ENCODE measurements around the gene IFI44L.

The IFI44L gene

GRCh38 chr1:78687315-78687714 lies 67.1 kb downstream of the IFI44L start:
- FAIRE-seq (no peak), DNase-seq (ENCODE audit: low spot score) (no peak)

GRCh38 chr1:78687914-78688313 lies 67.7 kb downstream of the IFI44L start:
- FAIRE-seq (no peak), DNase-seq (ENCODE audit: low spot score) (no peak)

GRCh38 chr1:78688697-78689096 lies 68.4 kb downstream of the IFI44L start:
- peak; percentile 20 for DNase-seq (ENCODE audit: low spot score)
- no peak for FAIRE-seq

GRCh38 chr1:78690516-78690915 lies 70.3 kb downstream of the IFI44L start:
- FAIRE-seq, result no peak
- no peak for DNase-seq (ENCODE audit: low spot score)

DNA sequence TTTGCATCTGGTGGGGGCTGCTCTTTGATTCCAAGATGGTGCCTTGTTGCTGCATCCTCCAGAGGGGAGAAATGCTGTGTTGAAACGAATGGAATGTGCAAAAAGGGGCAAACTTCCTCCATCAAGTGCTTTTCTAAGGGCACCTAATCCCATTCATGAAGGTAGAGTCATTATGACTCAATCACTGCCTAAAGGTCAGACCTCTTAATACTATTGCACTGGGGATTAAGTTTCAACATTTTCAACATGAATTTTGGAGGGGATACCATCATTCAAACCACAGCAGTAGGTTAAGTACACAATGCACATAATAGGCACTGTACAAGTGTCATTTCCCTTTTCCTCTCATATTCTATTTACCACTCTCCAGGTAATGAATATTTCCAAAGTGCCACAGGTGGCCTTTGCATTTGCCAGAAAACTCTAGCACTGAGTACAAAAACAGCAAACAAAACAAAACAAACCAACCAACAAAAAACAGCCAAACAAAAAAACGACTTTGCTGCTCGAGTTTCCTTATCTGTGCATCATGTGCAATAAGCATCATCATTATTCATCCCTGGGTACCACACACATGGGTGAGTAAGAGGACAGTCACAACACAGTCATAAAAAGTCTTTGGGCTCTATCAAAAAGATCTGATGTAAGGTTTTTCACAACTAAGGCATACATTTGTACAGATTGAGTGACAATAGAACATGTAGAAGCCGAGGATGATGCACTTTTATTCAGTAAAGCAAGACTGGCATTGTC lies 71.9 kb downstream of the IFI44L start:
- DNase-seq (ENCODE audit: low spot score), result no peak
- no peak for FAIRE-seq
